ENCODE data around the gene PXDN.

PXDN gene

GRCh38 chr2:1617425-1618021, 126.8 kb downstream of the PXDN start:
- no peak overlapping the region for H2AK5ac ChIP-seq (ENCODE audit: low read length)
- no peak overlapping the region for H3K4ac ChIP-seq (ENCODE audit: low read depth, low read length)
- peak; percentile 47 for DNase-seq
- H3K79me2 ChIP-seq (ENCODE audit: control insufficient read depth, insufficient read depth, low read length): no peaks in the 10 kb centered on the region
- H2BK120ac ChIP-seq (ENCODE audit: low read depth, low read length): no peak overlapping the region
- H3K27ac ChIP-seq (ENCODE audit: low read depth, low read length): no peak overlapping the region
- no peak overlapping the region for H3K18ac ChIP-seq (ENCODE audit: low read length)
- no CpG with 5 or more reads among the region's 11 CpGs for WGBS (ENCODE audit: extremely low coverage, insufficient coverage, low lambda C conversion rate)
- no peak overlapping the region for H2BK5ac ChIP-seq (ENCODE audit: low read length)
- no peak overlapping the region for H4K5ac ChIP-seq (ENCODE audit: low read length)
- H4K8ac ChIP-seq (ENCODE audit: low read depth, low read length): no peak overlapping the region
- H3K27me3 ChIP-seq (ENCODE audit: insufficient read depth, low read length, poor library complexity): no peaks in the 10 kb centered on the region
- no peak overlapping the region for H2BK15ac ChIP-seq (replicated peaks; ENCODE audit: low read depth)
- no peak overlapping the region for H3K4me2 ChIP-seq (ENCODE audit: low read length)
- peaks cover 8% of the 10 kb centered on the region for H3K4me1 ChIP-seq (ENCODE audit: control insufficient read depth, low read depth, low read length)
- H3K36me3 ChIP-seq (ENCODE audit: control insufficient read depth, insufficient read depth, low read length): no peaks in the 10 kb centered on the region
- H3K4me3 ChIP-seq (ENCODE audit: low read length): no peak overlapping the region
- no peak overlapping the region for H3K56ac ChIP-seq (ENCODE audit: low read length)
- no peak overlapping the region for H3K9ac ChIP-seq (ENCODE audit: low read length)
- H3K79me1 ChIP-seq (ENCODE audit: low read length): no peaks in the 10 kb centered on the region
- no peak overlapping the region for H3K23ac ChIP-seq (ENCODE audit: low read length)

GRCh38 chr2:1614564-1614963, 129.8 kb downstream of the PXDN start:
- Histone ChIP-seq H3K18ac (ENCODE audit: low read length) (no peak overlapping the region), H3K79me2 (ENCODE audit: control insufficient read depth, insufficient read depth, low read length) (no peaks in the 10 kb centered on the region), H3K4ac (ENCODE audit: low read depth, low read length) (peak overlapping the region; percentile 2), H3K27ac (ENCODE audit: low read depth, low read length) (no peak overlapping the region), H2BK120ac (ENCODE audit: low read depth, low read length) (no peak overlapping the region), H3K9ac (ENCODE audit: low read length) (no peak overlapping the region), H3K23ac (ENCODE audit: low read length) (no peak overlapping the region), H4K8ac (ENCODE audit: low read depth, low read length) (no peak overlapping the region), H2AK5ac (ENCODE audit: low read length) (no peak overlapping the region), H3K79me1 (ENCODE audit: low read length) (no peaks in the 10 kb centered on the region), H4K5ac (ENCODE audit: low read length) (no peak overlapping the region), H2BK15ac (replicated peaks; ENCODE audit: low read depth) (no peak overlapping the region), H2BK5ac (ENCODE audit: low read length) (no peak overlapping the region), H3K4me2 (ENCODE audit: low read length) (no peak overlapping the region), H3K36me3 (ENCODE audit: control insufficient read depth, insufficient read depth, low read length) (no peaks in the 10 kb centered on the region), H3K27me3 (ENCODE audit: insufficient read depth, low read length, poor library complexity) (no peaks in the 10 kb centered on the region), H3K4me1 (ENCODE audit: control insufficient read depth, low read depth, low read length) (peaks cover 8% of the 10 kb centered on the region), H3K4me3 (ENCODE audit: low read length) (no peak overlapping the region), H3K56ac (ENCODE audit: low read length) (peak overlapping the region; percentile 34)
- WGBS (ENCODE audit: extremely low coverage, insufficient coverage, low lambda C conversion rate): no CpG with 5 or more reads among the region's 10 CpGs
- DNase-seq: no peak

- Histone ChIP-seq H3K36me3 (ENCODE audit: control insufficient read depth, insufficient read depth, low read length) (no peaks in the 10 kb centered on the region), H3K4ac (ENCODE audit: low read depth, low read length) (no peak overlapping the region), H3K9ac (ENCODE audit: low read length) (no peak overlapping the region), H3K27ac (ENCODE audit: low read depth, low read length) (no peak overlapping the region), H3K79me1 (ENCODE audit: low read length) (no peaks in the 10 kb centered on the region), H3K56ac (ENCODE audit: low read length) (no peak overlapping the region), H3K27me3 (ENCODE audit: insufficient read depth, low read length, poor library complexity) (no peaks in the 10 kb centered on the region), H3K79me2 (ENCODE audit: control insufficient read depth, insufficient read depth, low read length) (no peaks in the 10 kb centered on the region), H3K4me3 (ENCODE audit: low read length) (no peak overlapping the region), H4K8ac (ENCODE audit: low read depth, low read length) (no peak overlapping the region), H3K4me1 (ENCODE audit: control insufficient read depth, low read depth, low read length) (peaks cover 8% of the 10 kb centered on the region), H2BK120ac (ENCODE audit: low read depth, low read length) (no peak overlapping the region), H3K18ac (ENCODE audit: low read length) (no peak overlapping the region), H4K5ac (ENCODE audit: low read length) (no peak overlapping the region), H3K4me2 (ENCODE audit: low read length) (no peak overlapping the region), H3K23ac (ENCODE audit: low read length) (no peak overlapping the region), H2BK5ac (ENCODE audit: low read length) (no peak overlapping the region), H2BK15ac (replicated peaks; ENCODE audit: low read depth) (no peak overlapping the region), H2AK5ac (ENCODE audit: low read length) (no peak overlapping the region)
- no CpG with 5 or more reads among the region's 7 CpGs for WGBS (ENCODE audit: extremely low coverage, insufficient coverage, low lambda C conversion rate)
- DNase-seq: peak; percentile 68
Measured at GRCh38 chr2:1613731-1614354, 130.5 kb downstream of the PXDN start.

GRCh38 chr2:1613078-1613445, 131.3 kb downstream of the PXDN start:
- no peak overlapping the region for H3K27ac ChIP-seq (ENCODE audit: low read depth, low read length)
- no peak overlapping the region for H3K56ac ChIP-seq (ENCODE audit: low read length)
- H3K4me1 ChIP-seq (ENCODE audit: control insufficient read depth, low read depth, low read length): peaks cover 8% of the 10 kb centered on the region
- no peak overlapping the region for H2AK5ac ChIP-seq (ENCODE audit: low read length)
- H3K36me3 ChIP-seq (ENCODE audit: control insufficient read depth, insufficient read depth, low read length): no peaks in the 10 kb centered on the region
- H3K79me2 ChIP-seq (ENCODE audit: control insufficient read depth, insufficient read depth, low read length): no peaks in the 10 kb centered on the region
- no peak overlapping the region for H3K4ac ChIP-seq (ENCODE audit: low read depth, low read length)
- no peak overlapping the region for H4K5ac ChIP-seq (ENCODE audit: low read length)
- no peak overlapping the region for H2BK120ac ChIP-seq (ENCODE audit: low read depth, low read length)
- no peak overlapping the region for H4K8ac ChIP-seq (ENCODE audit: low read depth, low read length)
- no peak overlapping the region for H3K18ac ChIP-seq (ENCODE audit: low read length)
- H3K23ac ChIP-seq (ENCODE audit: low read length): no peak overlapping the region
- H2BK15ac ChIP-seq (replicated peaks; ENCODE audit: low read depth): no peak overlapping the region
- no peaks in the 10 kb centered on the region for H3K79me1 ChIP-seq (ENCODE audit: low read length)
- no peaks in the 10 kb centered on the region for H3K27me3 ChIP-seq (ENCODE audit: insufficient read depth, low read length, poor library complexity)
- no peak overlapping the region for H2BK5ac ChIP-seq (ENCODE audit: low read length)
- no peak overlapping the region for H3K4me3 ChIP-seq (ENCODE audit: low read length)
- H3K4me2 ChIP-seq (ENCODE audit: low read length): no peak overlapping the region
- WGBS (ENCODE audit: extremely low coverage, insufficient coverage, low lambda C conversion rate): no CpG with 5 or more reads among the region's 9 CpGs
- H3K9ac ChIP-seq (ENCODE audit: low read length): no peak overlapping the region
- no peak for DNase-seq

- no peak overlapping the region for H2AK5ac ChIP-seq (ENCODE audit: low read length)
- no CpG with 5 or more reads among the region's 6 CpGs for WGBS (ENCODE audit: extremely low coverage, insufficient coverage, low lambda C conversion rate)
Measured at GRCh38 chr2:1612391-1613077, 131.8 kb downstream of the PXDN start.

More at GRCh38 chr2:1612391-1613077, 131.8 kb downstream of the PXDN start:
- Histone ChIP-seq H3K27me3 (ENCODE audit: insufficient read depth, low read length, poor library complexity) (no peaks in the 10 kb centered on the region), H3K36me3 (ENCODE audit: control insufficient read depth, insufficient read depth, low read length) (no peaks in the 10 kb centered on the region), H3K23ac (ENCODE audit: low read length) (no peak overlapping the region), H2BK5ac (ENCODE audit: low read length) (no peak overlapping the region), H4K8ac (ENCODE audit: low read depth, low read length) (no peak overlapping the region), H3K79me1 (ENCODE audit: low read length) (no peaks in the 10 kb centered on the region), H3K4me1 (ENCODE audit: control insufficient read depth, low read depth, low read length) (peaks cover 8% of the 10 kb centered on the region), H3K4me2 (ENCODE audit: low read length) (no peak overlapping the region), H3K79me2 (ENCODE audit: control insufficient read depth, insufficient read depth, low read length) (no peaks in the 10 kb centered on the region), H3K18ac (ENCODE audit: low read length) (no peak overlapping the region), H3K56ac (ENCODE audit: low read length) (no peak overlapping the region), H2BK15ac (replicated peaks; ENCODE audit: low read depth) (no peak overlapping the region), H3K9ac (ENCODE audit: low read length) (no peak overlapping the region), H4K5ac (ENCODE audit: low read length) (no peak overlapping the region), H3K27ac (ENCODE audit: low read depth, low read length) (no peak overlapping the region), H3K4ac (ENCODE audit: low read depth, low read length) (no peak overlapping the region), H2BK120ac (ENCODE audit: low read depth, low read length) (no peak overlapping the region), H3K4me3 (ENCODE audit: low read length) (no peak overlapping the region)
- no peak for DNase-seq

Measured in mesendoderm (in vitro differentiated cells).